Heart right ventricle (tissue), 16 donors: ENCODE data around the gene TAF4. TPM values are rescaled to one million over a fixed set of nuclear protein-coding genes. Genes with fewer than 3 reads are reported as not detected.

Source experiments
- ATAC-seq, 8 donors: fragments of 200-7000 bp; cut with Tn5 transposase; one replicate each; pipeline ENCODE4 v1.9.1; 2020; ENCODE audit warnings: mild to moderate bottlenecking in 8 of 8, moderate library complexity in 8 of 8, moderate number of reproducible peaks in 1 of 8
- DNase-seq, 2 donors: peaks; one replicate each; pipeline ENCODE4 v3.0.0-alpha.2; 2020
- H3K27ac ChIP-seq, 10 donors: fragments of 200-600 bp; sonication (generic) in 2 of 10; one replicate each; pipeline versions ENCODE4 v1.5.0 to v1.8.0; 2020 to 2022; ENCODE audit warnings: mild to moderate bottlenecking in 3 of 10
- H3K27me3 ChIP-seq, 7 donors: fragments of 200-600 bp; one replicate each; pipeline ENCODE4 v1.8.0; 2021 to 2022; ENCODE audit warnings: mild to moderate bottlenecking in 2 of 7
- H3K36me3 ChIP-seq, 9 donors: fragments of 200-600 bp; sonication (generic) in 1 of 9; one replicate each; pipeline versions ENCODE4 v1.5.0 to v1.8.0; 2020 to 2022; ENCODE audit warnings: mild to moderate bottlenecking in 2 of 9
- H3K4me1 ChIP-seq, 9 donors: fragments of 200-600 bp; sonication (generic) in 1 of 9; one replicate each; pipeline versions ENCODE4 v1.5.0 to v1.8.0; 2020 to 2022; ENCODE audit warnings: mild to moderate bottlenecking in 4 of 9
- H3K4me3 ChIP-seq, 10 donors: fragments of 200-600 bp; sonication (generic) in 2 of 10; one replicate each; pipeline versions ENCODE4 v1.5.0 to v1.8.0; 2020 to 2022; ENCODE audit warnings: mild to moderate bottlenecking in 7 of 10, moderate library complexity in 2 of 10
- H3K9me3 ChIP-seq, 11 donors: fragments of 200-600 bp in 10 of 11; sonication (generic) in 2 of 11; one replicate each; pipeline versions ENCODE4 v1.5.0 to v1.8.0; 2013 to 2022; ENCODE audit warnings: mild to moderate bottlenecking in 2 of 11, control low read depth in 1 of 11, moderate library complexity in 1 of 11
- CTCF ChIP-seq, 9 donors: fragments of 200-600 bp; sonication (generic) in 2 of 9; IDR thresholded peaks; one replicate each; pipeline versions ENCODE4 v1.5.0 to v1.8.0; 2021 to 2022; ENCODE audit warnings: antibody characterized with exemption in 9 of 9, mild to moderate bottlenecking in 5 of 9, moderate library complexity in 1 of 9
- WGBS, 2 donors: extraction: QIAGEN DNeasy Blood & Tissue Kit; methylation state at CpG; one replicate each; pipeline ENCODE4 v1.1.7; 2013; ENCODE audit warnings: inconsistent platforms in 1 of 2; 5-methylcytosine and 5-hydroxymethylcytosine counted together
- intact Hi-C, 10 donors: fragments of 100-400 bp; cut with DNase I; formaldehyde crosslinking; loops; one replicate each; pipeline versions ENCODE4 v1.11.1 to v1.14.2; 2022
- polyA plus RNA-seq, 2 donors: library from polyadenylated mRNA; stranded (reverse); fragments of 200-250 nt; gene quantifications; one replicate each; pipeline ENCODE4 v1.2.3, GENCODE V29; 2013
- total RNA-seq, 10 donors: library from RNA; stranded (reverse); fragmentation: NEBNext Ultra II Directional in 3 of 10; extraction: Animal tissue kit (Norgen Biotek cat#: 25700) in 3 of 10; gene quantifications; one replicate each; pipeline versions ENCODE4 v1.2.1 to v1.2.4, GENCODE V29; 2021 to 2023
- donor health status: Arrhythmogenic right ventricular cardiomyopathy.
- donor health status: ischemic (EF 13 %, LVEDD 7.1; RV severe dilation, severe dysfunction).
- donor health status: healthy with polysubstance abuse.
- donor health status: DM: no; HTN: yes; CAD: no.
- donor health status: DM: no; HTN: no; CAD: no.
- donor health status: ischemic (EF 25% LVEDD 6.9; RV normal size, moderate dysfunction).
- donor health status: ischemic (EF 25% LVEDD 5.7; RV mildly dilated, moderate dysfunction).
- donor health status: healthy.
- donor health status: DM: yes; HTN: yes; CAD: no.
- donor health status: Ischemic cardiomyopathy.
- donor health status: ischemic (EF 35%, LVEDD 5.7; RV mildly dilated, moderate dysfunction).
- donor health status: nonischemic (EF 11% LVEDD 7.7; RV severe dilation, severe dysfunction).
- donor health status: DM: yes; HTN: yes; CAD: no.
- donor health status: PGD.
- donor health status: ischemic (EF 29% LVEDD 5.4; RV normal size, mild dysfunction).
- donor health status: nonischemic (EF 23%, LVEDD 6.1; RV moderate dilation, normal function).

TAF4 gene
- total and polyA plus RNA-seq, 12 donors = 3.7 to 14.8 (median 11.0) TPM

GRCh38 chr20:61929971-61930666 is 135.6 kb downstream of the TAF4 start:
- H3K27ac ChIP-seq = no peak overlapping the region
- WGBS, 2 donors = 88 to 91% methylated on average over 12 of the region's 12 CpGs
- H3K4me1 ChIP-seq = no peaks in the 10 kb centered on the region
- TF ChIP-seq CTCF (IDR thresholded peaks at IDR 0.05) = no peak
- no peak overlapping the region for H3K4me3 ChIP-seq
- H3K27me3 ChIP-seq = peaks cover 0 to 25% (median under 1%) of the 10 kb centered on the region in 7 donors
- ATAC-seq (no peak), DNase-seq (peak in 1 of 2 donors; percentile 1)
- H3K36me3 ChIP-seq = no peaks in the 10 kb centered on the region
- intact Hi-C loops = no loop called here
- no peaks in the 10 kb centered on the region for H3K9me3 ChIP-seq

- ATAC-seq (no peak), DNase-seq (peak in 1 of 2 donors; percentile 1)
- no peak overlapping the region for H3K4me3 ChIP-seq
- no peak for TF ChIP-seq CTCF (IDR thresholded peaks at IDR 0.05)
- no peaks in the 10 kb centered on the region for H3K4me1 ChIP-seq
- H3K27ac ChIP-seq = no peak overlapping the region
- WGBS, 2 donors = 94 to 95% methylated on average over 12 of the region's 12 CpGs
- intact Hi-C loops = no loop called here
- peaks cover 0 to 21% (median 7%) of the 10 kb centered on the region in 7 donors for H3K27me3 ChIP-seq
- H3K36me3 ChIP-seq = no peaks in the 10 kb centered on the region
- H3K9me3 ChIP-seq = no peaks in the 10 kb centered on the region
These were observed 136.1 kb downstream of the TAF4 start for GRCh38 chr20:61929561-61929960.

GRCh38 chr20:61927826-61928541 is 137.7 kb downstream of the TAF4 start:
- no peak for TF ChIP-seq CTCF (IDR thresholded peaks at IDR 0.05)
- Histone ChIP-seq H3K4me1 (no peaks in the 10 kb centered on the region), H3K27ac (no peak overlapping the region), H3K36me3 (no peaks in the 10 kb centered on the region), H3K9me3 (no peaks in the 10 kb centered on the region), H3K4me3 (no peak overlapping the region), H3K27me3 (peaks cover 0 to 25% (median 11%) of the 10 kb centered on the region in 7 donors)
- no peak for ATAC-seq
- intact Hi-C loops = no loop called here
- peak in 1 of 2 donors; percentile 8 for DNase-seq
- WGBS, 2 donors = 92 to 93% methylated on average over 43 of the region's 43 CpGs

- WGBS, 2 donors = 82 to 88% methylated on average over 21 of the region's 21 CpGs
- TF ChIP-seq CTCF (IDR thresholded peaks at IDR 0.05) = no peak
- Histone ChIP-seq H3K4me1 (no peaks in the 10 kb centered on the region), H3K27me3 (peaks cover 0 to 23% (median 11%) of the 10 kb centered on the region in 7 donors), H3K36me3 (no peaks in the 10 kb centered on the region), H3K4me3 (no peak overlapping the region), H3K9me3 (no peaks in the 10 kb centered on the region), H3K27ac (no peak overlapping the region)
- ATAC-seq = no peak
- intact Hi-C loops = no loop called here
- DNase-seq = peak in 1 of 2 donors; percentile 2
These were observed 138.4 kb downstream of the TAF4 start for GRCh38 chr20:61927193-61927825.
